ENCODE results near the gene TFPI. TPM values are rescaled to one million over a fixed set of nuclear protein-coding genes. Genes with fewer than 3 reads are reported as not detected.

TFPI gene
- total and polyA plus RNA-seq, 2 of the 8 experiments (the other 6 are each of a cell fraction or from before 2014, with no cell fraction given): 2.0 to 7.1 TPM

GRCh38 chr2:187466129-187466792 is 88.0 kb downstream of the TFPI start:
- CTCF ChIA-PET (ENCODE audit: partially characterized antibody): interaction anchor here (0.7 kb wide), 1 partner anchor 516 kb away, joined by 3 read pairs; no protein-coding TSS in a partner anchor
- no peak for TF ChIP-seq SP4 (IDR thresholded peaks at IDR 0.05; ENCODE audit: low read length)
- no peak for TF ChIP-seq SIN3A (conservative IDR thresholded peaks at IDR 0.05 in 1 of 2, IDR thresholded peaks at IDR 0.05 in 1 of 2; ENCODE audit: low read depth in 1 of 2, low read length in 2 of 2)
- TF ChIP-seq E2F6 (IDR thresholded peaks at IDR 0.05): no peak
- TF ChIP-seq BACH1 (IDR thresholded peaks at IDR 0.05; ENCODE audit: low read length): no peak
- no peak for TF ChIP-seq RAD21 (IDR thresholded peaks at IDR 0.05 in 1 of 2, conservative IDR thresholded peaks at IDR 0.05 in 1 of 2; ENCODE audit: low read depth in 2 of 2, low read length in 2 of 2)
- TF ChIP-seq YY1 (IDR thresholded peaks at IDR 0.05; ENCODE audit: low read depth, low read length): no peak
- no peak for TF ChIP-seq HDAC2 (IDR thresholded peaks at IDR 0.05; ENCODE audit: borderline replicate concordance in 1 of 2, low read depth in 2 of 2, low read length in 2 of 2)
- no peak for TF ChIP-seq USF2 (IDR thresholded peaks at IDR 0.05; ENCODE audit: low read length)
- no peak for TF ChIP-seq MAX (IDR thresholded peaks at IDR 0.05)
- no peak for TF ChIP-seq EZH2 (IDR thresholded peaks at IDR 0.05; ENCODE audit: low read depth, low read length, severe bottlenecking)

More at GRCh38 chr2:187466129-187466792, 88.0 kb downstream of the TFPI start:
- no peaks in the 10 kb centered on the region for H3K79me1 ChIP-seq (ENCODE audit: low read depth, low read length)
- no peak overlapping the region for H3K4me3 ChIP-seq (ENCODE audit: extremely low read depth in 1 of 4, insufficient read depth in 2 of 4, low read depth in 3 of 4, low read length in 4 of 4)
- no peak overlapping the region for H2BK20ac ChIP-seq (ENCODE audit: low read length)
- H2BK12ac ChIP-seq (ENCODE audit: low read depth, low read length): no peak overlapping the region
- no peaks in the 10 kb centered on the region for H3K36me3 ChIP-seq (ENCODE audit: control insufficient read depth in 2 of 4, insufficient read depth in 4 of 4, low read length in 3 of 4)
- no peak overlapping the region for H2AK5ac ChIP-seq (ENCODE audit: low read depth, low read length)
- H4K5ac ChIP-seq (ENCODE audit: insufficient read length, low read depth, low read length): no peak overlapping the region
- no peak for FAIRE-seq
- H3K27me3 ChIP-seq (replicated peaks in 1 of 4; ENCODE audit: control insufficient read depth in 3 of 4, extremely low read depth in 1 of 4, insufficient read depth in 3 of 4, low read length in 3 of 4): no peaks in the 10 kb centered on the region; a peak in 1 of 7 replicates
- no peak overlapping the region for H4K8ac ChIP-seq (ENCODE audit: extremely low read depth, insufficient read depth, low read length)
- H4K91ac ChIP-seq (replicated peaks; ENCODE audit: insufficient read length, low read length): no peak overlapping the region
- H2BK5ac ChIP-seq (ENCODE audit: low read depth, low read length): no peak overlapping the region
- H3K9ac ChIP-seq (replicated peaks in 1 of 4; ENCODE audit: extremely low read depth in 1 of 4, low read depth in 3 of 4, low read length in 3 of 4): no peak overlapping the region
- H4K20me1 ChIP-seq (replicated peaks in 1 of 2; ENCODE audit: control insufficient read depth in 1 of 2, insufficient read depth in 2 of 2, low read length in 2 of 2): no peaks in the 10 kb centered on the region
- H3K4ac ChIP-seq (replicated peaks; ENCODE audit: insufficient read length, low read depth, low read length): no peak overlapping the region
- H3K79me2 ChIP-seq (ENCODE audit: control insufficient read depth in 1 of 2, insufficient read depth in 2 of 2, low read length in 2 of 2): no peaks in the 10 kb centered on the region
- H3K56ac ChIP-seq (replicated peaks; ENCODE audit: insufficient read length, low read depth, low read length): no peak overlapping the region
- H3K4me1 ChIP-seq (replicated peaks in 1 of 4; ENCODE audit: control insufficient read depth in 3 of 4, insufficient read depth in 4 of 4, low read length in 3 of 4): no peaks in the 10 kb centered on the region
- no peak for DNase-seq (ENCODE audit: low read depth in 1 of 2, low spot score in 2 of 2)
- WGBS, 2 experiments (ENCODE audit: extremely low coverage in 1 of 2, insufficient coverage in 1 of 2, insufficient read length in 1 of 2, insufficient replicate concordance in 2 of 2, low coverage in 1 of 2, low lambda C conversion rate in 2 of 2, missing lambda C conversion rate in 1 of 2): 90% methylated on average over 2 of the region's 2 CpGs; no CpG with 5 or more reads in 1 of the 2 experiments
- no peak overlapping the region for H3K4me2 ChIP-seq (ENCODE audit: insufficient read depth in 1 of 2, low read depth in 2 of 2, low read length in 2 of 2)
- H2BK120ac ChIP-seq (replicated peaks; ENCODE audit: low read depth, low read length): no peak overlapping the region
- POLR2A ChIA-PET (ENCODE audit: partially characterized antibody): no interaction called here
- no peaks in the 10 kb centered on the region for H3K23me2 ChIP-seq (ENCODE audit: low read depth, low read length)
- H3K23ac ChIP-seq (ENCODE audit: insufficient read length): no peak overlapping the region
- no peak overlapping the region for H3K14ac ChIP-seq (ENCODE audit: insufficient read length)
- H3K27ac ChIP-seq (ENCODE audit: low read depth, low read length): no peak overlapping the region
- H2BK15ac ChIP-seq (ENCODE audit: low read length): no peak overlapping the region
- H3K18ac ChIP-seq (ENCODE audit: extremely low read depth, low read length): no peak overlapping the region
- no peaks in the 10 kb centered on the region for H3K9me3 ChIP-seq (ENCODE audit: insufficient read depth in 2 of 2, low read depth in 1 of 2, low read length in 1 of 2)
- H2AFZ ChIP-seq (ENCODE audit: low read length): no peak overlapping the region
